ENCODE results near the gene IRF2BP2.

- TF ChIP-seq CTCF (IDR thresholded peaks at IDR 0.05) (no peak), ZFX (IDR thresholded peaks at IDR 0.05; ENCODE audit: borderline replicate concordance) (no peak)
Observed at GRCh38 chr1:234617986-234618736, 8.2 kb upstream of the IRF2BP2 start.
